ENCODE results near the gene PRDM10.

PRDM10 gene

GRCh38 chr11:129968591-129969419 is 33.8 kb downstream of the PRDM10 start:
- TF ChIP-seq POLR2AphosphoS5 (IDR thresholded peaks at IDR 0.05; ENCODE audit: low read depth, low read length) (no peak), TAF1 (IDR thresholded peaks at IDR 0.05; ENCODE audit: borderline replicate concordance, insufficient read depth, low read length) (no peak), SIN3A (IDR thresholded peaks at IDR 0.05; ENCODE audit: borderline replicate concordance, insufficient read depth, low read length) (no peak), FOXP2 (optimal IDR thresholded peaks at IDR 0.05; ENCODE audit: borderline replicate concordance, extremely low read depth, extremely low read length, insufficient read depth) (no peak), REST (IDR thresholded peaks at IDR 0.05; ENCODE audit: insufficient read depth in 1 of 2, low read depth in 2 of 2, low read length in 2 of 2) (no peak)

DNA sequence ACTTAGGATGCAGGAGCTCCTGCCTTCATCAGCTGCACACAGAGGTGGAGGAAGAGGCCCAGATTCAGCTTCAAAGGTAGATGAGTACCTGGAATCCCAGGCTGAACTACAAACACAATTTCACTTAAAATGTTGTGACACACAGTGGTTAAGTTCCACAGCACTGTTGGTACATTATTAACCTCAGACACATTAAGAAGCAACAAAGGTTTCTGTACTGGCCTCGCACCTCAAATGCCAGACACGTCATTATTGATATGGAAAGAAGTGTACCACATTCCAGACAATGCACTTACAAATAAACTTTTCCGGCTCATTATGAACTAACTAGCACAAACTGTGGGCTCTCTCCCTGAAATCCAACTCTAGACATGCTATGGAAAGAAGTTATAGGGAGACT is 34.6 kb downstream of the PRDM10 start:
- no peak for TF ChIP-seq SIN3A (IDR thresholded peaks at IDR 0.05; ENCODE audit: borderline replicate concordance, insufficient read depth, low read length)
- no peak for TF ChIP-seq POLR2AphosphoS5 (IDR thresholded peaks at IDR 0.05; ENCODE audit: low read depth, low read length)
- no peak for TF ChIP-seq FOXP2 (optimal IDR thresholded peaks at IDR 0.05; ENCODE audit: borderline replicate concordance, extremely low read depth, extremely low read length, insufficient read depth)
- TF ChIP-seq TAF1 (IDR thresholded peaks at IDR 0.05; ENCODE audit: borderline replicate concordance, insufficient read depth, low read length) = no peak
- TF ChIP-seq REST (IDR thresholded peaks at IDR 0.05; ENCODE audit: insufficient read depth in 1 of 2, low read depth in 2 of 2, low read length in 2 of 2) = no peak

GRCh38 chr11:129965248-129965647 is 37.4 kb downstream of the PRDM10 start:
- TF ChIP-seq POLR2AphosphoS5 (IDR thresholded peaks at IDR 0.05; ENCODE audit: low read depth, low read length) (no peak), REST (IDR thresholded peaks at IDR 0.05; ENCODE audit: insufficient read depth in 1 of 2, low read depth in 2 of 2, low read length in 2 of 2) (peak; percentile 73 to 90)

- TF ChIP-seq FOXP2 (optimal IDR thresholded peaks at IDR 0.05; ENCODE audit: borderline replicate concordance, extremely low read depth, extremely low read length, insufficient read depth) = no peak
- no peak for TF ChIP-seq SIN3A (IDR thresholded peaks at IDR 0.05; ENCODE audit: borderline replicate concordance, insufficient read depth, low read length)
- no peak for TF ChIP-seq REST (IDR thresholded peaks at IDR 0.05; ENCODE audit: insufficient read depth in 1 of 2, low read depth in 2 of 2, low read length in 2 of 2)
- TF ChIP-seq TAF1 (IDR thresholded peaks at IDR 0.05; ENCODE audit: borderline replicate concordance, insufficient read depth, low read length) = no peak
- no peak for TF ChIP-seq POLR2AphosphoS5 (IDR thresholded peaks at IDR 0.05; ENCODE audit: low read depth, low read length)
Measured at GRCh38 chr11:129960216-129961214, 42.1 kb downstream of the PRDM10 start.
